ENCODE results near the gene TRIM66.

The TRIM66 gene

GRCh38 chr11:8654503-8654902 lies 28.0 kb downstream of the TRIM66 start:
- no peak for DNase-seq (ENCODE audit: low read depth)

DNA sequence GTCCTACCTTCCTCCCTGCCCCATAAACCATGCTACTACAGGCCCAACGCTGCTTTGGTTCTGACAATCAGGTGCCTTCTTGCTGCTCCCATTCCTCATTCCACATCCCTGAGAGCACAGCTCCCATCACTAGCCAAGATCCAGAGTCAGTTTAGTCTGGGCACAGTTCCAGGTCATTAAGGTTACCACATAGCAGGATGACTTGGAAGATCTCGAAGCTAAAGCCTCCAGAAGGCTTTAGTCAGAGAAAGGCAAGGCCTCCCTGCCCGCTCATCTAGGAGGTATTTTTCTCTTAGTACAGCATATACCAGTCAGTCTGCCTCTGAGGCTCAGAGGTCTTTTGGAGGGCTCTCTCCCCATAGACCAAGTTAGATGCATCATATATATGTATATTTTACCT lies 30.3 kb downstream of the TRIM66 start:
- no peak for DNase-seq (ENCODE audit: low read depth)

GRCh38 chr11:8650401-8650990 lies 32.0 kb downstream of the TRIM66 start:
- no peak for DNase-seq (ENCODE audit: low read depth)

GRCh38 chr11:8649361-8649760 lies 33.1 kb downstream of the TRIM66 start:
- DNase-seq (ENCODE audit: low read depth) = no peak

DNA sequence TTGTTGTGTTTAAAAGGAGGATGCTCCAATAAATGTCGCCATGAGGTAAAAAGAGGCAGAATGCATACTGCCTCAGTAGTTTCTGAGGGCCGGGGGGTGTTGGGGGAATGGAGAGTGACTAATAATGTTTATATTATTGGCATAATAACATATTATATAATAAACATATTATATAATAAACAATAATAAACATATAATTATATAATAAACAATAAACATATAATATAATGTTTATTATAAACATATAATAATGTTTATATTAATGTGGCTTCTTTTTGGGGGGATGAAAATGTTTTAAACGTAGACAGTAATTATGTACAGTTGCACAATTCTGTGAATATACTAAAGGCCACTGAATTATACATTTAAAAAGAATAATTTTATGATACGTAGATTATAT lies 35.6 kb downstream of the TRIM66 start:
- DNase-seq (ENCODE audit: low read depth) = no peak

GRCh38 chr11:8642196-8642841 lies 40.1 kb downstream of the TRIM66 start:
- DNase-seq (ENCODE audit: low read depth) = no peak

GRCh38 chr11:8641332-8641731 lies 41.1 kb downstream of the TRIM66 start:
- no peak for DNase-seq (ENCODE audit: low read depth)

- DNase-seq (ENCODE audit: low read depth) = no peak
Observed at GRCh38 chr11:8640267-8640906, 42.1 kb downstream of the TRIM66 start.

DNA sequence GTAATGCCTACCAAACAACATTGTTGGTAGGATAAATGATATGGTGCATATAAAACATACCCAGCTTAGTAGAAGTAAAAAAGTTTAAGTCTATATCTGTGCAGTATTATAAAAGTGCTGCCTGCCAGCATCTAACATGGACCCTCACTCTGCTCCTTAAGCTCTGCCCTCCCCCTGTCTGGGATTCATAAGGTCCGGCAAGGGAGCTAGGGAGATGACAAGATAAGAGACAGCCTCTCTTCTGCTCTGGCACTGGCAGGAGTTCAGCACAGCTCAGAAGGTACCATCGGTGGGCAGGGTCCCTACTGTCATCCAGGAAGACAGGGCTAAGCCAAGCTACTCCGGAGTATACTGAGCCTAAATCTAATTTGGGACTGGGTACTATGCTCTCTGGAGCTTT lies 42.8 kb downstream of the TRIM66 start:
- no peak for DNase-seq (ENCODE audit: low read depth)

- DNase-seq (ENCODE audit: low read depth) = no peak
Observed at GRCh38 chr11:8638300-8638699, 44.2 kb downstream of the TRIM66 start.

DNA sequence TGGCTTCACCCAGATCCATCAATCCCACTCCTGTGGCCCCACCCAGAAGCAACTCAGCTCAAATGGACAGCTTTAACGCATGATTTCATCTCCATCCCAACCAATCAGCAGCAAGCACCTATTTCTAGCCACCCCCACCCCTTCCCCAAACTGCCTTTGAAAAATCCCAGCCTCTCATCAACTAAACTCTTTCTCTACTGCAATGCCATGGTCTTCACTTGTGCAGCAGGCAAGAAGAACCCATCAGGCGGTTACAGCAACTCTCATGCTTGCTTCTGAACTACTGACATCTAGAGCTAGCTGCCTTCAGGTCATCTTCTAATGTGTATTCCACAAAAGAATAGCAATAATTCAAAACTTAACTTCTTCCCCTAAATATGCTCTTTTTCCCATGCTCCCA lies 46.3 kb downstream of the TRIM66 start:
- DNase-seq (ENCODE audit: low read depth) = no peak

- DNase-seq (ENCODE audit: low read depth) = no peak
Observed at GRCh38 chr11:8634498-8634897, 48.0 kb downstream of the TRIM66 start.

- DNase-seq (ENCODE audit: low read depth) = no peak
Observed at GRCh38 chr11:8631395-8632118, 50.9 kb downstream of the TRIM66 start.

GRCh38 chr11:8624698-8625097 lies 57.8 kb downstream of the TRIM66 start:
- no peak for DNase-seq (ENCODE audit: low read depth)

- no peak for DNase-seq (ENCODE audit: low read depth)
Observed at GRCh38 chr11:8621147-8621546, 61.3 kb downstream of the TRIM66 start.

- DNase-seq (ENCODE audit: low read depth) = no peak
Observed at GRCh38 chr11:8617063-8617462, 65.4 kb downstream of the TRIM66 start.

- no peak for DNase-seq (ENCODE audit: low read depth)
Observed at GRCh38 chr11:8615291-8616032, 67.0 kb downstream of the TRIM66 start.

GRCh38 chr11:8614497-8614896 lies 68.0 kb downstream of the TRIM66 start:
- DNase-seq (ENCODE audit: low read depth) = no peak

- no peak for DNase-seq (ENCODE audit: low read depth)
Observed at GRCh38 chr11:8613036-8613435, 69.4 kb downstream of the TRIM66 start.

DNA sequence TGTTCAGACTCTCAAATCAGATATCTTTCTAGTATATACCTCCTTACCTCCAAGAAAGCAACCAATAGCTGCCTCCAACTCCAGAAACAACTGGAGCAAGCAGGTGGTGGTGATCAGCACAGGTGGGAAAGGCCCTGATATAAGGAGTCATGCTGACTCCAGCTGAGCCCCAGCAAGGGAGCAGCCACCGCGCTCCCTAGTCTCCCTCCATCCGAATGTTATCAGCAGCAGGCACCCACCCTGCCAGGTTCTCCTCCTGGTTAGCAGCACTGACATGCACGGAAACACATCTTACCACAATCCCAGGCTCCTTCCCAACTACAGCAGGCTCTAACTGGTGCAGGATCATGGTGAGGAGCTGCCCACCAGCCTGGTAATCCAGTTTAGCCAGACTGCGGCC lies 69.9 kb downstream of the TRIM66 start:
- DNase-seq (ENCODE audit: low read depth) = no peak

- DNase-seq (ENCODE audit: low read depth) = no peak
Observed at GRCh38 chr11:8610532-8611116, 71.8 kb downstream of the TRIM66 start.

DNA sequence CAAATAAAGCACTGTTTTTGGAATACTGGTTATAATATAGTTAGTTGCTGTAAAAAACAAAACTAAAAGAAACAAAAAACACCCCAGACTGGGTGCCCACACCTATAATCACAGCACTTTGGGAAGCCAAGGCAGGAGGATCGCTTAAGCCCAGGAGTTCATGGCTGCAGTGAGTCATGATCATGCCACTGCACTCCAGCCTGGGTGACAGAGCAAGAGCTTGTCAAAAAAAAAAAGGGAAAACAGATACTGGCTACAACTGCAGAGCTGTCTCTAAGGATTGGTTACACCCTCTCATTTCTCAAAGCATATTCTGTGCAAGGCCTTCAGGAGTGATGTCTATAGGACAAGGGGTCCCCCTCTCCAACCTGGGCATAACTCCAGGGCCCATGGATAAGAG lies 73.8 kb downstream of the TRIM66 start:
- DNase-seq (ENCODE audit: low read depth) = no peak

Data from activated gamma-delta T cell treated with anti-CD3 and anti-CD28 coated beads, Interleukin-2, amount 50 U/mL, for 16 hours (primary cell).